Ovary (tissue), 9 donors: Measurements from ENCODE around the gene SLC4A2. TPM values are rescaled to one million over a fixed set of nuclear protein-coding genes. Genes with fewer than 3 reads are reported as not detected.
"Not testable (repeated sequence)": the region's sequence is repeated elsewhere in the genome, so short reads cannot be mapped to it uniquely, and the experiment has no call there.

Source experiments
- DNase-seq, 5 donors: peaks; one replicate each; pipeline ENCODE4 v3.0.0-alpha.2; 2019 to 2020
- H3K27ac ChIP-seq, 2 donors: fragments of 200-600 bp; one replicate each; pipeline versions ENCODE4 v1.5.1 to v1.8.0; 2019 to 2022
- H3K27me3 ChIP-seq: fragments of 200-600 bp; one replicate; pipeline ENCODE4 v1.8.0; 2022
- H3K36me3 ChIP-seq: fragments of 200-600 bp; sonication (generic); one replicate; pipeline ENCODE4 v1.5.1; 2019
- H3K4me1 ChIP-seq: one replicate; pipeline ENCODE4 v1.8.1; 2013; ENCODE audit warnings: mild to moderate bottlenecking, moderate library complexity; ENCODE audit not compliant: insufficient read depth
- H3K4me3 ChIP-seq: fragments of 200-600 bp; sonication (generic); one replicate; pipeline ENCODE4 v1.5.1; 2017
- H3K9me3 ChIP-seq, 2 donors: fragments of 200-600 bp in 1 of 2; sonication (generic) in 1 of 2; one replicate each; pipeline versions ENCODE4 v1.5.1 to v1.8.1; 2013 to 2019; ENCODE audit warnings: mild to moderate bottlenecking in 1 of 2, moderate library complexity in 1 of 2
- CTCF ChIP-seq, 3 donors: fragments of 450-650 bp in 2 of 3; fragments of 200-600 bp in 1 of 3; IDR thresholded peaks; one replicate each; pipeline versions ENCODE4 v1.5.1 to v1.8.0; 2016 to 2022; ENCODE audit warnings: antibody characterized with exemption in 3 of 3, mild to moderate bottlenecking in 1 of 3
- EP300 ChIP-seq: sonication (generic); formaldehyde crosslinking; IDR thresholded peaks from one replicate; pipeline ENCODE4 v1.6.1; 2017; ENCODE audit warnings: antibody characterized with exemption
- POLR2A ChIP-seq: fragments of 450-650 bp; IDR thresholded peaks from one replicate; pipeline ENCODE4 v1.6.1; 2017; ENCODE audit warnings: antibody characterized with exemption, mild to moderate bottlenecking, moderate library complexity
- WGBS, 3 donors: extraction: QIAGEN DNeasy Blood & Tissue Kit in 1 of 3; methylation state at CpG; one replicate each; pipeline versions ENCODE4 v1.1.5 to v1.1.7; 2013 to 2017; 5-methylcytosine and 5-hydroxymethylcytosine counted together
- intact Hi-C, 4 donors: fragments of 100-400 bp; cut with DNase I; formaldehyde crosslinking; loops; one replicate each; pipeline versions ENCODE4 v1.11.0 to v1.15.1; 2022 to 2023
- polyA plus RNA-seq, 2 donors: library from polyadenylated mRNA; stranded (reverse); fragments of 200-250 nt in 1 of 2; fragments of 350-450 nt in 1 of 2; fragmentation: Illumina TruSeq in 1 of 2; extraction: RNeasy Lipid Tissue Mini Kit (QIAGEN cat#74804) in 1 of 2; gene quantifications; one replicate each; pipeline ENCODE4 v1.2.3, GENCODE V29; 2013 to 2014
- total RNA-seq, 7 donors: library from RNA; depleted of rRNA in 2 of 7; stranded (reverse); fragments of >200 nt in 2 of 7; fragmentation: NEBNext Ultra II Directional in 3 of 7; extraction: Animal tissue kit (Norgen Biotek cat#: 25700) in 3 of 7; gene quantifications; one replicate each; pipeline versions ENCODE4 v1.1.0 to v1.2.4, GENCODE V29; 2016 to 2023
- donor health status: DM: no; HTN: no; CAD: no; lungs with moderate emphysema.
- donor health status: DM: no; HTN: no; CAD: no.
- donor health status: Bipolar disorder and iron deficiency.
- donor health status: DM: yes; HTN: yes; CAD: no.
- donor health status: DM: no; HTN: no; CAD: no.
- donor health status: DM: yes; HTN: yes; CAD: no.

Gene SLC4A2
- total and polyA plus RNA-seq, 9 donors, result 10.5 to 127 (median 94.3) TPM

GRCh38 chr7:151027728-151028130 is 31.7 kb upstream of the SLC4A2 start:
- peak overlapping the region; percentile 82 for H3K4me3 ChIP-seq
- 8 to 17% (median 14%) methylated on average over 16 of the region's 16 CpGs for WGBS, 3 donors
- H3K4me1 ChIP-seq, H3K9me3 ChIP-seq, DNase-seq, H3K36me3 ChIP-seq, H3K27me3 ChIP-seq: not testable (repeated sequence)
- intact Hi-C loops, result loop anchor here in 1 of 4 donors (2.0 kb wide), 1 partner anchor 59 kb away; the partner anchor contains the start of gene AGAP3
- peak overlapping the region in 1 of 2 donors; percentile 74 for H3K27ac ChIP-seq

- Histone ChIP-seq H3K4me3 (peak within 1 kb of the TSS; percentile 82), H3K36me3 (no peaks in the 10 kb centered on the region), H3K4me1 (peaks cover 4% of the 10 kb centered on the region), H3K27ac (peak within 1 kb of the TSS in 1 of 2 donors; percentile 74), H3K9me3 (no peaks in the 10 kb centered on the region), H3K27me3 (no peaks in the 10 kb centered on the region)
- WGBS, 3 donors, result 0 to 1% (median 0%) methylated on average over 50 to 53 of the region's 53 CpGs
- TF ChIP-seq POLR2A, result peak; percentile 58
- TF ChIP-seq EP300, result peak; percentile 2
- TF ChIP-seq CTCF (IDR thresholded peaks at IDR 0.05), result peak in 2 of 3 donors; percentile 45 to 64
- peak; percentile 97 to 100 (median 98) for DNase-seq
- intact Hi-C loops, result loop anchor here in 1 of 4 donors (2.0 kb wide), 1 partner anchor 58 kb away; the partner anchor contains the start of gene AGAP3
Measured at GRCh38 chr7:151028131-151028947, 31.1 kb upstream of the SLC4A2 start, which contains the start of gene ABCB8. ABCB8 (plus strand) TSS chr7:151028450; CDS start chr7:151028516, 66 bp downstream.

DNA sequence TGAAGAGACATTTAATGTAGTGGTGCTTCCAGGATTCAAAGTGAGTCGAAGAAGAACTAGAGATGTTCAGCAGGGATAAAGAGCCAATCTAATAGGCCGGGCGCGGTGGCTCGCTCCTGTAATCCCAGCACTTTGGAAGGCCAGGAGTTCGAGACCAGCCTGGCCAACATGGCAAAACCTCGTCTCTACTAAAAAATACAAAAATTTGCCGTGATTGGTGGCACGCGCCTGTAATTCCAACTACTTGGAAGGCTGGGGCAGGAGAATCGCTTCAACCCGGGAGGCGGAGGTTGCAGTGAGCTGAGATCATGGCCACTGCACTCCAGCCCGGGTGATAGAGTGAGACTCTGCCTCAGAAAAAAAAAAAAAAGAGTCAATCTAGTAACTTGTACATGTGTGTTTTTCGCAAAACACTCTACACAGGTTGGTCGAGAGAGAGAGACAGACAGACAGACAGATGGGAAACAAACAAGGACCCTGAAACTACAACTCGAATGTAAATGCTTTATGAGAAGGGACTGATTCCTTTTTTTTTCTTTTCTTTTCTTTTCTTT is 30.4 kb upstream of the SLC4A2 start:
- Histone ChIP-seq H3K36me3 (no peaks in the 10 kb centered on the region), H3K4me3 (peak overlapping the region; percentile 82), H3K4me1 (peaks cover 4% of the 10 kb centered on the region), H3K27me3 (no peaks in the 10 kb centered on the region), H3K9me3 (no peaks in the 10 kb centered on the region), H3K27ac (peak overlapping the region in 1 of 2 donors; percentile 74)
- TF ChIP-seq EP300, result no peak
- no peak for TF ChIP-seq CTCF (IDR thresholded peaks at IDR 0.05)
- TF ChIP-seq POLR2A, result no peak
- WGBS, 3 donors, result 37 to 47% (median 38%) methylated on average over 17 of the region's 17 CpGs
- intact Hi-C loops, result loop anchor here in 1 of 4 donors (2.0 kb wide), 1 partner anchor 58 kb away; the partner anchor contains the start of gene AGAP3
- DNase-seq, result no peak

GRCh38 chr7:151031011-151031410 is 28.4 kb upstream of the SLC4A2 start:
- H3K4me1 ChIP-seq, result peaks cover 4% of the 10 kb centered on the region
- TF ChIP-seq EP300 (no peak), CTCF (IDR thresholded peaks at IDR 0.05) (no peak), POLR2A (no peak)
- intact Hi-C loops, result no loop called here
- H3K27ac ChIP-seq, result no peak overlapping the region
- no peaks in the 10 kb centered on the region for H3K27me3 ChIP-seq
- H3K36me3 ChIP-seq, result no peaks in the 10 kb centered on the region
- H3K9me3 ChIP-seq, result no peaks in the 10 kb centered on the region
- no peak overlapping the region for H3K4me3 ChIP-seq
- DNase-seq, result no peak
- WGBS, 3 donors, result 47 to 67% (median 64%) methylated on average over 4 of the region's 4 CpGs
